Activated naive CD4-positive, alpha-beta T cell (primary cell): Measurements from ENCODE around the gene DLGAP1.
"Not testable (repeated sequence)": the region's sequence is repeated elsewhere in the genome, so short reads cannot be mapped to it uniquely, and the experiment has no call there.

ENCODE experiments used
- DNase-seq, 4 experiments: peaks; one replicate each; lab custom pipeline; 2025; lab: John Stamatoyannopoulos, UW

The DLGAP1 gene

GRCh38 chr18:3495691-3496430 lies 959.2 kb downstream of the DLGAP1 start:
- no peak for DNase-seq

- no peak for DNase-seq
These were observed 960.5 kb downstream of the DLGAP1 start for GRCh38 chr18:3494569-3494968.

- no peak for DNase-seq
These were observed 960.9 kb downstream of the DLGAP1 start for GRCh38 chr18:3494245-3494526.

DNA sequence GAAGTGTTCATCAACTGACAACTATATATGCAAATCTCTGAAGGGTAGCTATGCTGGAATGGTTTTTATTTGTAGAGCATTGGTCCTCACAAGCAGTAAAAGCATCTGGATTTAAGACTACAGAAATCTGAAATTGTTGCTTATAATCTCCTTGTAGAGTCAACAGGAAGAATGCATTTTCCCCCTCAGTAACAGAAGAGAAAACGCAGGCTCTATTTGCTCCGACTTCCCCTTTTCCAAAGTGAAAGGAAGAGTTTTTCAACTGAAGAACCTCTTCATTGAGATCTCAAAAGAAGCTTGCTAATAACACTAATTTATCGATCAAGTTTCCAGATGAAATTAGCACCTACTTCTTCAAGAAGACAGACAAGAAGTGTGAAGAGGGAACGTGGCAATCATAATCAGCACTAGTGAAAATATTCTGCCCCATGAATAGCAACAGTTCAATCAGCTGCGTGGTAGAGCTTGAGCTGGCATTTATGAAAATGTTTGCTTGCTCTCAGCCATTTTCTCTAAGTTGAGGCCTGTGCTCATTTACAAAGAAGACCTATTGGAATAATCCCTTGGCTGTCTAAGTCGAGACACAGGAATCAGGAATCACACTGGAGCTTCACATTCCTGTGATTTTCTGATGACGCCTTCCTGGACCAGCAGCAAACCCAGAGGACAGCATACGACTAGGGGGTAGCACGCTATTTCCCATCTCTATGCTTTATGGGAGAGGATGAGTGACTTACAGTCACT lies 961.4 kb downstream of the DLGAP1 start:
- no peak for DNase-seq

DNA sequence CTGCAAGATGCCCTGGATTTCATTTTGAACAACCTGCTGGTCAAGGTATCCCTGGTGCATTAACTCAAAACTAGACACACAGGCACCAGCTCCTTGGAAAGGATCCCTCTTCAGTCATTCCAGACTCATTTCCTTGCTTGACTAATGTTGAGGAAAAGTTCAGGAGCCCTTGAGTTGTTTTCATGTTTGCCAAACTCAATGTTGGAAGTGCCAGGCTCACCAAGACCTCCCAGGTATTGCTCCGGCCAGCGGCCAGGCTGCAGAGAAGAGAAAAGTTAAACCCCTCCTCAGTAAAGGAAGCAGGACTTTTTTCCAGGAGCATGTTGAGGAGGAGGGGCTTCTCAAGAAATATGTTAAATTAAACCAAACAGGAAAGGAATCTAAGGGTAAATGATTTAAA lies 962.4 kb downstream of the DLGAP1 start:
- no peak for DNase-seq

- DNase-seq: no peak
These were observed 963.0 kb downstream of the DLGAP1 start for GRCh38 chr18:3491981-3492555.

GRCh38 chr18:3489462-3489861 lies 965.6 kb downstream of the DLGAP1 start:
- DNase-seq: no peak

DNA sequence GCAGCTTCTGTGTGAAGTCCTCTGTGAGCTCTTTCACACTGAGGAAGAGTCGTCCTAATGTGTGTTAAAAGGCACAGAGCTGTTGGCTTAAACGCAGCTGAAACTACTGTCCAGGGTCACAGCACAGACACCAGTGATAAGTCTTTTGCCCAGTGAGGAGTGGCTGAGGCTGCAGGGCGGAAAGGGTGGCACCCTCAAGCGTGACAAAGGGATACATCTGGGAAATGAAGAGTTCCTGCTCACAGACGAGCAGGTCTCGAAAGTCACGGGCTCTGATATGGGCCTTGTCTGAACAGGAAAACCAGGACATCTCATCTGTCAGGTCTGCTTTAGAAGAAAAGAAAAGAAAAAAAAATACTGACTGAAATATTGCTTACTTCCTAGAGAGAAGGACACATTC lies 968.6 kb downstream of the DLGAP1 start:
- DNase-seq: no peak

GRCh38 chr18:3485153-3486149 lies 969.7 kb downstream of the DLGAP1 start:
- no peak for DNase-seq

GRCh38 chr18:3482258-3482657 lies 972.8 kb downstream of the DLGAP1 start:
- DNase-seq: no peak

DNA sequence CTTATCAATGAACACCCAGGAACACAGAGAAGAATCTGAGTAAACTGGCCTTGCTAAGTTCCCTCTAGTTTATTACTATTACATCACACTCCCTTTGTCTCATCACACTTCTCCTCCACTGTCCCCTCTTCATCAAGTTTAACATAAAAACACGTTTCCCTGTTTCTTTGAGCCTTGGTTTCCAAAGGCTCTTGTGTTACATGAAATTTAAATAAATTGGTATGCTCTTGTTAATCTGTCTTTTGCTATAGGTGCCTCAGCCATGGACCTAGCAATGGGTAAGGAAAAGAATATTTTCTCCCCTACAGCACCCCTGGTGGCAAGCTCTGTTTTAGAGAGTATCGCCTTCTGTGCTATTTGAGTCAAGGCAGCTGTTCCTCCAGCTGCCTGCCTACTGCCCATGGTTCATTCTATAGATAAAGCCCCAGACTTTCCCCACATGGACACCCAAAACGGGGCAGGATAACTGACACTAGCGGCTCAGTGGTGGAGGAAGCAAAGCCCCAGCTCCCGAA lies 973.4 kb downstream of the DLGAP1 start:
- DNase-seq: no peak

- no peak for DNase-seq
These were observed 974.1 kb downstream of the DLGAP1 start for GRCh38 chr18:3480827-3481573.

DNA sequence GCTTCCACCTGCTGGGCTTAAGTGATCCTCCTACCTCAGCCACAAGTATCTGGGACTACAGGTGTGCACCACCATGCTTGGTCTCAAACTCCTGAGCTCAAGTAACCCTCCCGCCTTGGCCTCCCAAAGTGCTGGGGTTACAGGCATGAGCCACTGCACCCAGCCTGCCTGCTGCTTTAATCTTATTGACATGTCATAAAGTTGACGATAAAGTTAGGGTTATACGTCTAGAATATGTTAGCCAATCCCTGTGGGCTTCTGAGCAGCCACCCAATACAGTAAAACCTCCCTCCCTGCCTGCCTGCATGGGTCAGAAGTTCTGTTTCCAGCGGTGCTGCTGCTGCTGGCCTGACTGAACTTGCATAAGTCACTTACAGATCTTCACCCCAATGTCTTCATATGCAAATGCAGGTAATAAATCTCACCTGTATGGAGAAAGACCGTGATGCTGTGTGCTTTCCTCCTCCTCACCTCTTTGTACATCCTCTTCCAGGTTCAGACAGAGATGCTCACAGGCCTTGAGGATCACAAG lies 975.1 kb downstream of the DLGAP1 start:
- DNase-seq: no peak

DNA sequence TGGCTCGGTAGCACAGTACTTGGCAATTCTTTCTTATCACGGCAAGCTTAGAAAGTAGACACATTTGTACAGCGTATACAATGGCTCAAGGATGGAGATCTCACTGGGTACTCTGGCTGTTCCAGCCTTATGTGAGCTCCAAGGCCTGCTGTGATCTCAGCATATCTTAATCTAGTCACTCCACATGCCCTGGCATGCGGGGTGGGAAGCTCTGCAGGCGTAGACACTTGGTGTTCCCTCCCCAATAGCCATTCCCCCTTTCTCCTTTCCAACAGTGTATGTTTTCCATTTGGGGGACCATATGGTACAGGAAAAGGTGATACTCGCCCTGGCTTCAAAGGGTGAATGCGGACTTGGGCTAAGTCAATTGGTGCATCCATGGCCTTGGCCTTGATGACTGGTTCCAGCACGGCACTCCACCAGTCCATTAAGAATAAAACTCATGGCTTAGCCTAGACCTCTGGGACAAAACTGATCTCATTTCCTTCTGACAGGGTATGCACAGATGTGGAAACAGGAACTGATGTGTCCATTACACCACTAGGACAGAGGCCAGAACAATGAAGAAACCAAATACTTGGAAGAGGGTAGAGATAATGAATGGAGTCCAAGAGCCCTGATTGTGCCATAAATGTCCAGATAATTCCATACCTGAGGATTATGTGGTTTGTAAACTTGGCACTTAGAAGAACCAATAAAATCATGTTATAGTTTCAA lies 976.7 kb downstream of the DLGAP1 start:
- DNase-seq: no peak

GRCh38 chr18:3472681-3473544 lies 982.2 kb downstream of the DLGAP1 start:
- DNase-seq: no peak

DNA sequence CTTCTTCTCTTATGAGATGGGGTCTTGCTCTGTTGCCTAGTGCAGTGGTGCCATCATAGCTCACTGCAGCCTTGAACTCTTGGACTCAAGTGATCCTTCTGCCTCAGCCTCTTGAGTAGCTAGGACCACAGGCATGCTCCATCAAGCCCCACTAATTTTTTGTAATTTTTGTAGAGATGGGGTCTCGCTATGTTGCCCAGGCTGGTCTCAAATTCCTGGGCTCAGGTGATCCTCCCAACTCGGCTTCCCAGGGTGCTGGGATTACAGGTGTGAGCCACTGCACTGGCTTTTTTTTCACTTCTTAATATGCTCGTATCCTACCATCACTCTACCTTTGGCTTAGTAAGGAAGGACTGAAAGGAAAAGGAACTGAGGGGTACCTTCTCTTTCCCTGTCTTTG lies 983.0 kb downstream of the DLGAP1 start:
- DNase-seq: not testable (repeated sequence)

DNA sequence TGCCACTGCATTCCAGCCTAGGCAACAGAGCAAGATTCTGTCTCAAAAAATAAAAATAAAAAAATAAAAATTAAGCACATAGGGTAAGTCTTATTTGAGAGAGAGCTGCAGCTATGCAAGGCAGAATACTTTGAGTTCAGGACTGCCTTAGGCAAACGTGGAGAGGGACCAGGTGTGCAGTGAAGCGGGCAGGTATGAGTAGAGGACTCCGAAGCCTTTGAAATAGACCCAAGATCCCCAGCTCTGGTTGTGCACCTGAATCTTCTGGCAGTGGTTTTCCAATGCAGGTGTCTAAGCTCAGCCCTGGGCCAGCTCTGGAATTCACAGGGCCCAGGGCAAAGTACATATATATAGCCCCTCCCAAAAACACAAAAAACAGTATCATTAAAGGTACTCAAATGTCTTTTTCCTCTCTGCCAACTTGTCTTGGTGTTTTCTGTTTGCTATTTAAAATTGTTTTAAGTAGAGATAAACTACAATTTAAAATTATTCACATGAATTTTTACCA lies 983.9 kb downstream of the DLGAP1 start:
- no peak for DNase-seq

DNA sequence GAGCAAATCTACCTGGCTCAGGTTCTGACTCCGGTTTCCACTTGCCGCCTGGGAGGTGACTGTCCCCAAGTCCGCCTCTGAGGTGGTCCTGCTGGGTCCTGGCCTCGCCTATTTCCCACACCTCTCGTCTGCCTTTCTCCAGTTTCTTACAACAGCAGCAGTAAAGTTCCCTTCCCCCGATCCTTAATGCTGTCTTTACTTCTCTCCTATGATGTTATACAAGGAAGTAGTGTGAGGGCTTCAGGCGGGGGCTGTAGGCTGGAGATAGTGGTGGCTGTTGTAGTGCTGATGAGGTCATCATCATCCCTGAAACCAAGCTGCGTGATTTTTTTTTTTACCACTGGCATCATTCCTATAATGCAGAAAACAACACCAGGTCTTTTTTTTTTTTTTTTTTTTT lies 986.3 kb downstream of the DLGAP1 start:
- DNase-seq: no peak

- DNase-seq: no peak
These were observed 986.9 kb downstream of the DLGAP1 start for GRCh38 chr18:3468066-3468705.
